ENCODE measurements around the gene GRAMD2A.

Gene GRAMD2A

GRCh38 chr15:72197460-72198355 lies at the start of gene GRAMD2A:
GRAMD2A (minus strand) TSS chr15:72197787.
- H3K4me3 ChIP-seq (ENCODE audit: low read depth, low read length), result peak within 1 kb of the TSS; percentile 22
- no peaks in the 10 kb centered on the region; the same call in 1 of the 2 replicates for H3K4me1 ChIP-seq (ENCODE audit: control insufficient read depth, insufficient read depth, low read length)
- peaks cover 36 to 47% of the 10 kb centered on the region in 2 experiments for H3K36me3 ChIP-seq (ENCODE audit: control insufficient read depth in 2 of 2, insufficient read depth in 1 of 2, low read length in 2 of 2)
- ChIA-PET CTCF (interaction anchor here (0.6 to 4.3 kb wide), 13 partner anchors 14 to 445 kb away, joined by 3 to 35 read pairs (median 4); no protein-coding TSS in a partner anchor), POLR2A (interaction anchor here (1.0 to 1.2 kb wide), 3 partner anchors 10 to 34 kb away, joined by 3 to 12 read pairs (median 5); partner anchors contain the start of gene PKM)
- peak; percentile 56 for TF ChIP-seq ZNF600 (tag by site-specific recombination; IDR thresholded peaks at IDR 0.05)
- no peak for TF ChIP-seq ZNF621 (tag by site-specific recombination; IDR thresholded peaks at IDR 0.05)
- peak; percentile 87; the same call in 1 of the 2 replicates for TF ChIP-seq ZNF394 (tag by site-specific recombination; IDR thresholded peaks at IDR 0.05; ENCODE audit: borderline replicate concordance)
- no peaks in the 10 kb centered on the region for H3K9me3 ChIP-seq (ENCODE audit: control insufficient read depth, insufficient read depth, low read depth, low read length)
- H3K27ac ChIP-seq (ENCODE audit: extremely low read depth, low read depth, low read length), result no peak within 1 kb of the TSS; the same call in 1 of the 2 replicates

GRCh38 chr15:72242775-72243370 lies 45.3 kb upstream of the GRAMD2A start:
- TF ChIP-seq ZIC2 (tag by site-specific recombination; IDR thresholded peaks at IDR 0.05), result peak; percentile 87
- 0 out of 2 replicates have a peak, but pooled peaks have one; percentile 13 for TF ChIP-seq ZNF600 (tag by site-specific recombination; IDR thresholded peaks at IDR 0.05)
- no peak for TF ChIP-seq KLF1 (tag by site-specific recombination; IDR thresholded peaks at IDR 0.05)
- Histone ChIP-seq H3K27ac (ENCODE audit: extremely low read depth, low read depth, low read length) (no peak overlapping the region; the same call in 1 of the 2 replicates), H3K36me3 (ENCODE audit: control insufficient read depth in 2 of 2, insufficient read depth in 1 of 2, low read length in 2 of 2) (peaks cover 55 to 62% of the 10 kb centered on the region in 2 experiments), H3K4me3 (ENCODE audit: low read depth, low read length) (no peak overlapping the region), H3K4me1 (ENCODE audit: control insufficient read depth, insufficient read depth, low read length) (peaks cover 6% of the 10 kb centered on the region; the same call in 1 of the 2 replicates), H3K9me3 (ENCODE audit: control insufficient read depth, insufficient read depth, low read depth, low read length) (no peaks in the 10 kb centered on the region)
- ChIA-PET CTCF (interaction anchor here (1.3 to 1.9 kb wide), 2 partner anchors 16 to 479 kb away, joined by 3 to 13 read pairs; no protein-coding TSS in a partner anchor), POLR2A (interaction anchor here (0.6 to 6.9 kb wide), 4 partner anchors 12 to 21 kb away, joined by 3 to 66 read pairs (median 4); partner anchors contain the start of gene PKM)

GRCh38 chr15:72239652-72240051 lies 42.1 kb upstream of the GRAMD2A start:
- no peak overlapping the region for H3K27ac ChIP-seq (ENCODE audit: extremely low read depth, low read depth, low read length)
- TF ChIP-seq ATF2 (tag by site-specific recombination; IDR thresholded peaks at IDR 0.05; ENCODE audit: low read depth) (peak; percentile 61; the same call in 1 of the 2 replicates), ZNF362 (tag by site-specific recombination; IDR thresholded peaks at IDR 0.05) (0 out of 2 replicates have a peak, but pooled peaks have one; percentile 51), ZNF292 (tag by site-specific recombination; IDR thresholded peaks at IDR 0.05; ENCODE audit: borderline replicate concordance, low read depth) (no peak)
- no peak overlapping the region for H3K4me3 ChIP-seq (ENCODE audit: low read depth, low read length)
- CTCF ChIA-PET, result interaction anchor here (0.7 to 2.1 kb wide), 5 partner anchors 9 to 73 kb away, joined by 3 to 6 read pairs (median 4); partner anchors contain the start of gene PKM
- H3K9me3 ChIP-seq (ENCODE audit: control insufficient read depth, insufficient read depth, low read depth, low read length), result no peaks in the 10 kb centered on the region
- POLR2A ChIA-PET, result interaction anchor here (0.5 to 6.9 kb wide), 6 partner anchors 9 to 1360 kb away, joined by 3 to 66 read pairs (median 3); partner anchors contain the start of gene PKM
- peaks cover 25 to 51% of the 10 kb centered on the region in 2 experiments for H3K36me3 ChIP-seq (ENCODE audit: control insufficient read depth in 2 of 2, insufficient read depth in 1 of 2, low read length in 2 of 2)
- H3K4me1 ChIP-seq (ENCODE audit: control insufficient read depth, insufficient read depth, low read length), result peaks cover 18% of the 10 kb centered on the region

- H3K9me3 ChIP-seq (ENCODE audit: control insufficient read depth, insufficient read depth, low read depth, low read length), result no peaks in the 10 kb centered on the region
- no peak overlapping the region for H3K27ac ChIP-seq (ENCODE audit: extremely low read depth, low read depth, low read length)
- ChIA-PET CTCF (interaction anchor here (2.1 kb wide), 1 partner anchor 11 kb away, joined by 5 read pairs; no protein-coding TSS in a partner anchor), POLR2A (interaction anchor here (1.0 to 6.9 kb wide), 3 partner anchors 8 to 12 kb away, joined by 3 to 66 read pairs (median 6); partner anchors contain the start of gene PKM)
- peaks cover 18% of the 10 kb centered on the region for H3K4me1 ChIP-seq (ENCODE audit: control insufficient read depth, insufficient read depth, low read length)
- TF ChIP-seq ZNF121 (tag by site-specific recombination; IDR thresholded peaks at IDR 0.05) (peak; percentile 95), ZNF266 (tag by site-specific recombination; IDR thresholded peaks at IDR 0.05; ENCODE audit: low read depth) (no peak)
- H3K4me3 ChIP-seq (ENCODE audit: low read depth, low read length), result no peak overlapping the region
- H3K36me3 ChIP-seq (ENCODE audit: control insufficient read depth in 2 of 2, insufficient read depth in 1 of 2, low read length in 2 of 2), result peaks cover 18 to 40% of the 10 kb centered on the region in 2 experiments
These were observed 41.0 kb upstream of the GRAMD2A start for GRCh38 chr15:72238586-72238985.

Data from HEK293 (cell line).